Skeletal muscle satellite cell (primary cell): ENCODE data around the gene CSTB.

Experiments
- H3K27me3 ChIP-seq: 2 replicates; pipeline ENCODE4 v1.7.0; 2013; ENCODE audit warnings: low read length; ENCODE audit not compliant: control insufficient read depth, insufficient read depth
- H3K36me3 ChIP-seq: 2 replicates; pipeline ENCODE4 v1.7.0; 2013; ENCODE audit warnings: mild to moderate bottlenecking, control low read depth, low read length; ENCODE audit not compliant: insufficient read depth
- H3K4me1 ChIP-seq: 2 replicates; pipeline ENCODE4 v1.7.0; 2013; ENCODE audit warnings: low read length; ENCODE audit not compliant: control insufficient read depth, insufficient read depth
- H3K4me2 ChIP-seq: 2 replicates; pipeline ENCODE4 v1.7.0; 2013; ENCODE audit warnings: mild to moderate bottlenecking, low read length
- H3K4me3 ChIP-seq: 2 replicates; pipeline ENCODE4 v1.7.0; 2013; ENCODE audit warnings: low read length
- H3K9ac ChIP-seq: 2 replicates; pipeline ENCODE4 v1.7.0; 2013; ENCODE audit warnings: mild to moderate bottlenecking, low read depth, low read length, moderate library complexity
- H3K9me3 ChIP-seq: replicated peaks from 2 replicates; pipeline ENCODE4 v1.7.0; 2013; ENCODE audit warnings: mild to moderate bottlenecking, control low read depth, low read length

Gene CSTB

DNA sequence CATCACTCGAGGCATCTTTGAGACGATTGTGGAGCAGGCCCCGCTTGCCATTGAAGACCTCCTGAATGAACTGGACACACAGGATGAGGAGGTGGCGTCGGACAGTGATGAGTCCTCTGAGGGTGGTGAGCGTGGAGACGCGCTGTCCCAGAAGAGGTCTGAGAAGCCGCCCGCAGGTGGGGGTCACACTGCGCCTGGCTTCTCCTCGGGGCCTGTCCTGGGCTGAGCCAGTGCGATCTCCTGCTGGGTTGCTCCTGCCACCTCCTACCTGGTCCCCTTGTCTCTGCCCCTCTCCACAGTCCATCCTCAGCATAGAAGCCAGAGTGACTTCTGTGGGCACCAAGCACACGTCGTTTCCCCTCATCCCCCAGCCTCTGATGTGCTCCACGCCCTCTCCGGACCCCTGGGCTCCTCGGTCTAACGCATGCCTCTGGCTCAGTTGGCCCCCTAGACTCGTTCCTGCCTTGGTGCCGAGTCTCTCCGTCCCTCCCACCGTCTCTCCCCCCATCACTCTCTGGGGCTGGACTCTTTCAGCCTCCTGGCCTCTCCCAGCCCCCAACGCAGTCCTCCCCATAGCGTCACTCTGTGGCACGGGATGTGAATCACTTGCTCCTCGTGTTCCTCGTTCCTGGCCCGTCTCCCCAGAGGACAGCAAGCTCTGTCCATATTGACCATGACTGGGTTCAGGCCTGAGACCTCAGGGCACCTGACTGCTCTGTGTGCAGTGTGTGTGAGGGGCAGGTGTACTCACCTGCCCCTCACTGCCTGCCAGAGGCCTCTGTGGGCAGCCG is 22.0 kb upstream of the CSTB start:
- Histone ChIP-seq H3K4me2 (no peak overlapping the region), H3K9ac (no peak overlapping the region), H3K4me3 (no peak overlapping the region), H3K27me3 (no peaks in the 10 kb centered on the region), H3K4me1 (no peaks in the 10 kb centered on the region), H3K9me3 (no peaks in the 10 kb centered on the region), H3K36me3 (peaks cover 90% of the 10 kb centered on the region)

DNA sequence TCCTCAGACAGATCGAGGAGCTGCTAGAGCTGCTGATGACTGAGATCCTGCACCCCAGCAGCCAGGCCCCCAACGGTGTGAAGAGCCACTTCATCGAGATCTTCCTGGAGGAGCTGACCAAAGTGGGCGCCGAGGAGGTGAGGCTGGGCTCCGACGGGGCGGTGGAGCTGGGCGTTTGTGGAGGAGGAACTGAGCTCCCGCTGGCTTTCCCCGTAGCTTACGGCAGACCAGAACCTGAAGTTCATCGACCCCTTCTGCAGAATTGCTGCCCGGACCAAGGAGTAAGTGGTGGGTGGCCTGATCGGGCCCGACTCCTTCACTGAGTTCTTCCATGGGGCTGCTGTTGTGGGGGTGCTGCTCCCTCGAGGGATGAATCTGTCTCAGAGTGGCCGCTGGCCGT is 21.3 kb upstream of the CSTB start:
- Histone ChIP-seq H3K4me2 (no peak overlapping the region), H3K4me1 (no peaks in the 10 kb centered on the region), H3K27me3 (no peaks in the 10 kb centered on the region), H3K4me3 (no peak overlapping the region), H3K9ac (no peak overlapping the region), H3K36me3 (peaks cover 90% of the 10 kb centered on the region), H3K9me3 (no peaks in the 10 kb centered on the region)

DNA sequence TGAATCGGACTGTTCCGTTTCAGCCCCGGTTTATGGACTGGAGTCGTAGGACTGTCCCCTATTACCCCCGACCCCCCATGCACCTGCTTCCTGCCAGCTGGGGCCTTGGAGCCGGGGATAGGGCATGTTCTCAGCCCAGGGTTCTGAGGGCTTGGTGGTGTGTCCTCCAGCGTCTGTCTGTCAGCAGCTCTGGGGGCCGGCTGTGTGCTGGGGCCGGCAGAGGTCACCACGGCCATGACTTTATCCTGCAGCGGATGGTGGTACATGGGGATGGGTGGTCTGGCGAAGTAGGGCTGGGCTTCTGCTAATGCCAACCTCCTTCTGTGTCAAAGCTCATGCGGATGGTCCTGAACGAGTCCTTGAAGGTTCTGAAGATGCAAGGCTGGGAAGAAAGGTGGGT is 18.7 kb upstream of the CSTB start:
- Histone ChIP-seq H3K4me2 (no peak overlapping the region), H3K36me3 (peaks cover 76% of the 10 kb centered on the region), H3K4me3 (no peak overlapping the region), H3K9ac (no peak overlapping the region), H3K4me1 (peaks cover 13% of the 10 kb centered on the region), H3K27me3 (no peaks in the 10 kb centered on the region), H3K9me3 (no peaks in the 10 kb centered on the region)

DNA sequence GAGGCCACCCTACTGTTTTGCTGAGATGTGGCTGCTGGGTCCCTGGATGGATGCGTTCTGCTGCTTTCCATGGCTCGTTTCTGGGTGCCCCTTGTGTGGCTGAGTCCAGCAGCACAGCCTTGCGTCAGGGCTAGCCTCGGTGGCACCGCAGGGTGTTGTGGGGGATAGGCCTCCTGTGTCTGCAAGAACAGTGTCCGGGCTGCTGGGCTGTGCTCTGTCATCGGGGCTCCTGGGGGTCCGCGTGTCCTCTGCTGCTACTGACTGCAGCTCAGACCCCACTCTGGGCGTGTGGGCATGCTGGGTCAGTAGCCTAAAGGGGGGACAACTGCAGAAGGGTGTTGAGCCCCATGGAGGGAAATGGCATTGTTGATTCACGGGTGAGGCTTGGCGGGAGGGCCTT is 18.2 kb upstream of the CSTB start:
- H3K36me3 ChIP-seq: peaks cover 74% of the 10 kb centered on the region
- H3K27me3 ChIP-seq: no peaks in the 10 kb centered on the region
- no peak overlapping the region for H3K4me2 ChIP-seq
- H3K4me3 ChIP-seq: no peak overlapping the region
- H3K9me3 ChIP-seq: no peaks in the 10 kb centered on the region
- no peak overlapping the region for H3K9ac ChIP-seq
- H3K4me1 ChIP-seq: peaks cover 13% of the 10 kb centered on the region

DNA sequence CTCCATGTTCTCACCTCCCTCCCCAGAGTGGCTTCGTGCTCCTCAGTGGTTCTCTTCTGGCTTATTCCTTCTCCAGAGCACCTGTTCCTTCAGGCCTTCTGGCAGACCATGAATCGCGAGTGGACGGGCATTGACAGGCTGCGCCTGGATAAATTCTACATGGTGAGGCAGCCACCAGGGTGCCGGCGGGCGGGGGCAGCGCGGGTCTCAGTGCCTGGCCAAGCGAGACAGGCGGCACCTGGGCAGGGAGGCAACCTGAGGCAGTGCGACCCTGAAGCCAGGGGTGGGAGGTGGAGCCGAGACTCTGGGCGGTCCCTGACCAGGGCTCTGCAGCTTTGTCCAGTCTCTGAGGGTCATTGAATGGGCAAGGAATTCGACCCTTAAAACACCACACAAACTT is 17.1 kb upstream of the CSTB start:
- Histone ChIP-seq H3K4me1 (peaks cover 13% of the 10 kb centered on the region), H3K9me3 (no peaks in the 10 kb centered on the region), H3K27me3 (no peaks in the 10 kb centered on the region), H3K4me3 (no peak overlapping the region), H3K36me3 (peaks cover 64% of the 10 kb centered on the region), H3K9ac (no peak overlapping the region), H3K4me2 (no peak overlapping the region)

GRCh38 chr21:43792406-43792805 is 16.3 kb upstream of the CSTB start:
- H3K9me3 ChIP-seq: no peaks in the 10 kb centered on the region
- H3K27me3 ChIP-seq: no peaks in the 10 kb centered on the region
- H3K9ac ChIP-seq: no peak overlapping the region
- peaks cover 56% of the 10 kb centered on the region for H3K36me3 ChIP-seq
- H3K4me1 ChIP-seq: peaks cover 13% of the 10 kb centered on the region
- H3K4me2 ChIP-seq: no peak overlapping the region
- no peak overlapping the region for H3K4me3 ChIP-seq

DNA sequence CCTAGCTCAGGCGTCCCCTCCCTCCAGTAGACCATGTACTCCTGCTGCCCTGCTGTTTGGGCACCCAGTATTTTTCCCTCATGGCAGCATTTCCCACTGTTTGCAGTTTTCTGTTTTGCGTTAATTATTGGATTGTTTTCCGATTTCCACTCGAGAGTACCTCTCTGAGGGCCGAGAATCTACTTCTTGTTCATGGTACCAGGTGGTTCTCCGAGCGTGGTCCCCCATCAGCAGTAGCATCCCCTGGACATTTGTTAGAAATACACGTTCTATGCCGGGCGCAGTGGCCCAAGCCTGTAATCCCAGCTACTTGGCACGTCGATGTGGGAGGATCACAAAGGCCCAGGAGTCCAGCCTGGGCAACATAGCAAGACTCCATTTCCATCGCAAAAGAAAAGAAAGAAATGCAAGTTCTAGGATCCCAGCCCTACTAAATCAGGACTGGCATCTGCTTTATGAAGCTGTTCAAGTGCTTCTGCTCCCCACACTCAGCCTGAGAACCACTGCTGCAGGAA is 14.0 kb upstream of the CSTB start:
- peak overlapping the region; percentile 90 for H3K9ac ChIP-seq
- H3K27me3 ChIP-seq: no peaks in the 10 kb centered on the region
- H3K9me3 ChIP-seq: no peaks in the 10 kb centered on the region
- H3K4me2 ChIP-seq: peak overlapping the region; percentile 91
- peak overlapping the region; percentile 100 for H3K4me3 ChIP-seq
- H3K4me1 ChIP-seq: peaks cover 13% of the 10 kb centered on the region
- peaks cover 34% of the 10 kb centered on the region for H3K36me3 ChIP-seq

DNA sequence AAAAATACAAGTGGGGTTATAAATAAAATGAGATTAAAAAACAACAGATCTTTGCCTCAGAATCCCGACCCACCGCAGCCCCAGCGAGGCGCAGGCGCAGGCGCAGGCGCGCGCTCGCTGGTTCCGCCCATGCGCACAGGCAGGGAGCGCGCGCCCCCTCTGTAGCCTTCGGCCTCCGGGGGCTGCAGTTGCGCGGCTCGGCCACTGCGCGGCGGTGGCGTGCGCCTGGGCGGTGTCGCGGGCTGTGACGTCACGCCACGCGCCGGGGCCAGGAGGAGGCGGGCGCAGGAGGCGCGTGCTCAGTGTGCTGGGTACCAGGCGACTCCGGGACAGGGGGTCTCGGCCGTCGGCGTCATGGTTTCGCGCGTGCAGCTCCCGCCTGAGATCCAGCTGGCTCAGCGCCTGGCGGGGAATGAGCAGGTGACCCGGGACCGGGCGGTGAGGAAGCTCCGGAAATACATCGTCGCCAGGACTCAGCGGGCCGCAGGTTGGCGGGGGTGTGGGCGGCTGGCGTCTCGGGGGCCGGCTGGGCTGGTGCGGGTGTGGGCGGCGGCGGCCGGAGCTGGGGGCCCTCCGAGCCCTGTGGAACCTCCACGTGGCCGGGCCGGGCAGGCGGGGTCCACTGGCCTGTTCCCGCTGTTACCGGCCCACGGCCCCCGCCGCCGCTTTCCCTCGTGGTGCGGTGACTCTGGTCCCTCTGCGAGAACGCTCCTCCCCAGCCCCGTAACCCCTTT is 13.3 kb upstream of the CSTB start, which contains the start of gene RRP1:
Gene RRP1, plus strand, starts transcription at position 302 of the 734 bp plus-strand sequence. Its CDS starts 53 bp downstream, at position 355.
- Histone ChIP-seq H3K9ac (peak within 1 kb of the TSS; percentile 91), H3K4me2 (peak within 1 kb of the TSS; percentile 91)

DNA sequence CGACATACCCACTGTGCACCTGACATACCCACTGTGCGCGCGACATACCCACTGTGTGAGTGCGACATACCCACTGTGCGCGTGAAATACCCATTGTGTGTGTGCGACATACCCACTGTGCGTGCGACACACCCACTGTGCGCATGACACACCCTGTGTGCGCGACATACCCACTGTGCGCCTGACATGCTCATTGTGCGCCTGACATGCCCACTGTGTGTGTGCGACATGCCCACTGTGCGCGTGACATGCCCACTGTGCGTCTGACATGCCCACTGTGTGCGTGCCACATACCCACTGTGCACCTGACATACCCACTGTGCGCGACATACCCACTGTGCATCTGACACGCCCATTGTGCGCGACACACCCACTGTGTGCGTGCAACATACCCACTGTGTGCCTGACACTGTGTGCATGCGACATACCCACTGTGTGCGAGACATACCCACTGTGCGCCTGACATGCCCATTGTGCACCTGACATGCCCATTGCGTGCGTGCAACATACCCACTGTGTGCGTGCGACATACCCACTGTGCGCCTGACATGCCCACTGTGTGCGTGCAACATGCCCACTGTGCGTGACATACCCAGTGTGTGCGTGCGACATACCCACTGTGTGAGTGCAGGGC is 10.8 kb upstream of the CSTB start:
- Histone ChIP-seq H3K9me3 (no peaks in the 10 kb centered on the region), H3K4me1 (peaks cover 13% of the 10 kb centered on the region), H3K9ac (no peak overlapping the region), H3K4me3 (no peak overlapping the region), H3K27me3 (no peaks in the 10 kb centered on the region), H3K4me2 (no peak overlapping the region), H3K36me3 (peaks cover 4% of the 10 kb centered on the region)

More for the DNA sequence above, 13.3 kb upstream of the CSTB start, which contains the start of gene RRP1:
- H3K9me3 ChIP-seq: no peaks in the 10 kb centered on the region
- H3K4me3 ChIP-seq: peak within 1 kb of the TSS; percentile 100
- peaks cover 28% of the 10 kb centered on the region for H3K36me3 ChIP-seq
- H3K27me3 ChIP-seq: no peaks in the 10 kb centered on the region
- H3K4me1 ChIP-seq: peaks cover 13% of the 10 kb centered on the region

DNA sequence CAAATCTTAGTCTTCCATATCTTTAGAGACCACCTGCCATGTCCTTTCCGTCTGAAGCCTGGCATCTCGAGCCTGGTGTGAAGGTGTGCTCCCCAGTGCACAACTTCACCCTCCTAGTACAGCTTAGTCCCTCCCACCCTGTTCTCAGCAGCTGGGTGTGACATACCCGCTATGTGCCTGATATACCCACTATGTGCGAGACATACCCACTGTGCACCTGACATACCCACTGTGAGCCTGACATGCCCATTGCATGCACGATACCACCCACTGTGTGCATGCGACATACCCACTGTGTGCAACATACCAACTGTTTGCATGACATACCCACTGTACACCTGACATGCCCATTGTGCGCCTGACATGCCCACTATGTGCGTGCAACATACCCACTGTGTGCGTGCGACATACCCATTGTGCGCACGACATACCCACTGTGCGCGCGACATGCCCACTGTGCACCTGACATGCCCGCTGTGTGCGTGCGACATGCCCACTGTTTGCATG is 10.2 kb upstream of the CSTB start:
- H3K27me3 ChIP-seq: no peaks in the 10 kb centered on the region
- H3K4me3 ChIP-seq: no peak overlapping the region

DNA sequence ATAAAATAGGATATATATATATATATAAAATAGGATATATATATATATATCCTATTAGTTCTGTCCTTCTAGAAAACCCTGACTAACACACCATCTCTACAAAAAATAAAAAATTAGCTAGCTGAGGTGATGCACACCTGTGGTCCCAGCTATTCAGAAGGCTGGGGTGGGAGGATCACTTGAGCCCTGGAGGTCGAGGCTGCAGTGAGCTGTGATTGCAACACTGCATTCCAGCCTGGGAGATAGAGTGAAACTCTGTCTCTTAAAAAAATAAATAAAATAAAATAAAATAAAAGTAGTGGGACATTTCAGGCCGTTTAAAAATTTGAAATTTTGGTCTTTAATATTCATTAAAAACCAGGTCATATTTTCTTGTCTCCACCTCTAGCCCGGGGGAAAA is 9.0 kb upstream of the CSTB start:
- Histone ChIP-seq H3K9ac (no peak overlapping the region), H3K27me3 (no peaks in the 10 kb centered on the region)

More for the DNA sequence above, 10.2 kb upstream of the CSTB start:
- H3K36me3 ChIP-seq: no peaks in the 10 kb centered on the region
- no peaks in the 10 kb centered on the region for H3K9me3 ChIP-seq
- peaks cover 13% of the 10 kb centered on the region for H3K4me1 ChIP-seq
- H3K4me2 ChIP-seq: no peak overlapping the region
- no peak overlapping the region for H3K9ac ChIP-seq

More for the DNA sequence above, 9.0 kb upstream of the CSTB start:
- Histone ChIP-seq H3K36me3 (no peaks in the 10 kb centered on the region), H3K4me1 (peaks cover under 1% of the 10 kb centered on the region), H3K4me2 (no peak overlapping the region), H3K4me3 (no peak overlapping the region), H3K9me3 (no peaks in the 10 kb centered on the region)
